ENCODE results near the gene PHLDB1. TPM values are rescaled to one million over a fixed set of nuclear protein-coding genes. Genes with fewer than 3 reads are reported as not detected.
A peak's percentile ranks its signal among the peaks of the same experiment; 100 is the strongest.

PHLDB1 gene
- polyA plus RNA-seq, 3 donors: 0.17 TPM; not detected in 2

- DNase-seq: no peak
- H3K4me1 Mint-ChIP-seq: no peaks in the 10 kb centered on the region
- H3K27me3 Mint-ChIP-seq (ENCODE audit: low read depth in 3 of 3): peaks cover 11 to 19% (median 14%) of the 10 kb centered on the region in 3 donors
- no peaks in the 10 kb centered on the region for H3K9me3 ChIP-seq (replicated peaks in 1 of 2; ENCODE audit: control insufficient read depth in 1 of 2, insufficient read depth in 1 of 2, low read length in 2 of 2)
- TF ChIP-seq CTCF (IDR thresholded peaks at IDR 0.05): no peak
- no peaks in the 10 kb centered on the region for H3K36me3 Mint-ChIP-seq
- H3K4me3 ChIP-seq (replicated peaks in 1 of 3; ENCODE audit: low read depth in 2 of 3, low read length in 3 of 3): no peak overlapping the region
- H3K4me3 Mint-ChIP-seq: no peak overlapping the region
- peaks cover 0 to 2% (median 0%) of the 10 kb centered on the region in 7 donors for H3K9me3 Mint-ChIP-seq
- H3K79me2 ChIP-seq (ENCODE audit: insufficient read depth, low read length): no peaks in the 10 kb centered on the region
- no peaks in the 10 kb centered on the region for H4K20me1 ChIP-seq (ENCODE audit: insufficient read depth, low read length)
- 41% methylated on average over 2 of the region's 4 CpGs for WGBS (ENCODE audit: insufficient coverage)
- intact Hi-C loops (cut with micrococcal nuclease): no loop called here
- H2AFZ ChIP-seq (ENCODE audit: insufficient read depth, low read depth, low read length, poor library complexity, severe bottlenecking): no peak overlapping the region
- H3K27ac ChIP-seq (ENCODE audit: low read depth in 1 of 2, low read length in 2 of 2): no peak overlapping the region
- peaks cover 0 to 16% of the 10 kb centered on the region in 2 donors for H3K27me3 ChIP-seq (ENCODE audit: control insufficient read depth in 2 of 2, insufficient read depth in 2 of 2, low read length in 2 of 2)
- no peak overlapping the region for H3K9ac ChIP-seq (ENCODE audit: insufficient read depth, low read length, poor library complexity, severe bottlenecking)
- no peak overlapping the region for H3K4me2 ChIP-seq (replicated peaks; ENCODE audit: extremely low read depth, low read length, poor library complexity, severe bottlenecking)
- H3K27ac Mint-ChIP-seq: no peak overlapping the region
- H3K36me3 ChIP-seq (replicated peaks in 1 of 2; ENCODE audit: control insufficient read depth in 1 of 2, insufficient read depth in 2 of 2, low read length in 2 of 2): no peaks in the 10 kb centered on the region
- peaks cover 4 to 8% of the 10 kb centered on the region in 2 donors for H3K4me1 ChIP-seq (ENCODE audit: control insufficient read depth in 1 of 2, insufficient read depth in 2 of 2, low read length in 2 of 2)
These were observed 26.6 kb downstream of the PHLDB1 start for GRCh38 chr11:118633979-118634378.

GRCh38 chr11:118634431-118635236 is 27.2 kb downstream of the PHLDB1 start:
- H3K4me1 Mint-ChIP-seq: no peaks in the 10 kb centered on the region
- Histone ChIP-seq H3K36me3 (replicated peaks in 1 of 2; ENCODE audit: control insufficient read depth in 1 of 2, insufficient read depth in 2 of 2, low read length in 2 of 2) (no peaks in the 10 kb centered on the region), H3K9ac (ENCODE audit: insufficient read depth, low read length, poor library complexity, severe bottlenecking) (peak overlapping the region; percentile 15), H3K9me3 (replicated peaks in 1 of 2; ENCODE audit: control insufficient read depth in 1 of 2, insufficient read depth in 1 of 2, low read length in 2 of 2) (no peaks in the 10 kb centered on the region), H3K27ac (ENCODE audit: low read depth in 1 of 2, low read length in 2 of 2) (no peak overlapping the region), H3K4me1 (ENCODE audit: control insufficient read depth in 1 of 2, insufficient read depth in 2 of 2, low read length in 2 of 2) (peaks cover 4 to 8% of the 10 kb centered on the region in 2 donors), H2AFZ (ENCODE audit: insufficient read depth, low read depth, low read length, poor library complexity, severe bottlenecking) (peak overlapping the region; percentile 41), H3K79me2 (ENCODE audit: insufficient read depth, low read length) (no peaks in the 10 kb centered on the region), H3K4me2 (replicated peaks; ENCODE audit: extremely low read depth, low read length, poor library complexity, severe bottlenecking) (peak overlapping the region; percentile 34), H3K27me3 (ENCODE audit: control insufficient read depth in 2 of 2, insufficient read depth in 2 of 2, low read length in 2 of 2) (peaks cover 0 to 16% of the 10 kb centered on the region in 2 donors), H3K4me3 (replicated peaks in 1 of 3; ENCODE audit: low read depth in 2 of 3, low read length in 3 of 3) (peak overlapping the region in 1 of 3 experiments; percentile 32), H4K20me1 (ENCODE audit: insufficient read depth, low read length) (no peaks in the 10 kb centered on the region)
- H3K9me3 Mint-ChIP-seq: peaks cover 0 to 2% (median 0%) of the 10 kb centered on the region in 7 donors
- H3K36me3 Mint-ChIP-seq: no peaks in the 10 kb centered on the region
- no peak overlapping the region for H3K27ac Mint-ChIP-seq
- peak overlapping the region; percentile 31 to 34 for H3K4me3 Mint-ChIP-seq
- WGBS (ENCODE audit: insufficient coverage): 84% methylated on average over 35 of the region's 41 CpGs
- intact Hi-C loops (cut with micrococcal nuclease): no loop called here
- no peak for TF ChIP-seq CTCF (IDR thresholded peaks at IDR 0.05)
- DNase-seq: no peak
- H3K27me3 Mint-ChIP-seq (ENCODE audit: low read depth in 3 of 3): peaks cover 11 to 17% (median 14%) of the 10 kb centered on the region in 3 donors

All from CD14-positive monocyte (primary cell).